ENCODE results near the gene POGLUT3. TPM values are rescaled to one million over a fixed set of nuclear protein-coding genes. Genes with fewer than 3 reads are reported as not detected.

POGLUT3 gene
- total RNA-seq, 1 experiment from 2014 or later: 13.1 TPM

DNA sequence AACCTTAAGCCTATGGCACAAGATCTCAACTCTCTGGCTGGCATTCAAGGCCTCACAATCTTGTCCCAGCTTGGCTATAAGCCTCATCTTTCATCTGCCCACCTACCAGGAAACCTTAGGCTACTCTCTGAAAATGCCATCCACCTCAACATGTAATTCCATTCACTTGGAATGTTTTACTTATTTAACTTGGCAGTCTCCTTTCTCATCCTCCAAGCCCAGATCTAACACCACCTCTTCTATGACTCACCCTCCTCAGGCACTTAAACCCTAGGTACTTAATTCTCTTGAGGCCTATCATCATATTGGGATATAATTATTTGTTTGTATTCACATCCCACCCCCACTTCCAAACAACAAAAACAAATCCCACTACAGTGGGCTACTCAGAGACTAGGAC, 15.0 kb downstream of the POGLUT3 start:
- H4K91ac ChIP-seq (ENCODE audit: insufficient read length, low read depth, low read length): no peak overlapping the region
- H3K9ac ChIP-seq (ENCODE audit: extremely low read depth, insufficient read length, low read length): no peak overlapping the region
- no peak overlapping the region for H3T11ph ChIP-seq (ENCODE audit: low read length)
- Mint-ChIP-seq H3K27ac (no peak overlapping the region), H3K9me3 (peaks cover 4 to 8% of the 10 kb centered on the region in 2 experiments; a peak in 4 of 5 replicates), H3K36me3 (ENCODE audit: insufficient read depth in 1 of 3, low read depth in 3 of 3) (peaks cover 18 to 30% (median 20%) of the 10 kb centered on the region in 3 experiments), H3K27me3 (ENCODE audit: low read depth) (no peaks in the 10 kb centered on the region), H3K4me1 (peaks cover 5 to 7% of the 10 kb centered on the region in 2 experiments; a peak in 2 of 4 replicates), H3K4me3 (no peak overlapping the region)
- H2BK12ac ChIP-seq (ENCODE audit: insufficient read length, low read depth, low read length): no peak overlapping the region
- no peak overlapping the region for H2BK120ac ChIP-seq (ENCODE audit: low read depth, low read length, poor library complexity, severe bottlenecking)
- no peaks in the 10 kb centered on the region for H3K79me1 ChIP-seq (ENCODE audit: insufficient read depth, low read depth, low read length, poor library complexity, severe bottlenecking)
- H2AFZ ChIP-seq (ENCODE audit: low read length): no peak overlapping the region
- no peak overlapping the region for H4K5ac ChIP-seq (ENCODE audit: insufficient read length, low read depth, low read length)
- no peak overlapping the region for H3K14ac ChIP-seq (ENCODE audit: insufficient read depth, low read length)
- no peaks in the 10 kb centered on the region for H3K9me3 ChIP-seq (ENCODE audit: control insufficient read depth, low read depth, low read length)
- no peaks in the 10 kb centered on the region for H3K23me2 ChIP-seq (ENCODE audit: insufficient read length, low read depth, low read length, poor library complexity, severe bottlenecking)
- no peaks in the 10 kb centered on the region for H4K20me1 ChIP-seq (ENCODE audit: control insufficient read depth, insufficient read depth, insufficient read length)
- H3K23ac ChIP-seq (ENCODE audit: insufficient read length, low read depth, low read length): no peak overlapping the region
- no peaks in the 10 kb centered on the region; the same call in 1 of the 2 replicates for H3K79me2 ChIP-seq (ENCODE audit: insufficient read depth, low read length)
- H3K27ac ChIP-seq (ENCODE audit: insufficient read length, low read depth, low read length): no peak overlapping the region
- no peak overlapping the region for H3K56ac ChIP-seq (ENCODE audit: insufficient read length, low read depth, low read length)
- H2AK5ac ChIP-seq (ENCODE audit: insufficient read length, low read length): no peak overlapping the region
- no peak overlapping the region for H3K18ac ChIP-seq (ENCODE audit: insufficient read length, low read depth, low read length)
- no peak overlapping the region for H3K4ac ChIP-seq (ENCODE audit: low read depth, low read length)
- H2BK15ac ChIP-seq (ENCODE audit: low read depth, low read length): no peak overlapping the region
- no peaks in the 10 kb centered on the region for H3K27me3 ChIP-seq (ENCODE audit: insufficient read depth, low read length)
- no peak overlapping the region for H2BK20ac ChIP-seq (ENCODE audit: low read depth, low read length, poor library complexity, severe bottlenecking)
- TF ChIP-seq, protein P1, sequence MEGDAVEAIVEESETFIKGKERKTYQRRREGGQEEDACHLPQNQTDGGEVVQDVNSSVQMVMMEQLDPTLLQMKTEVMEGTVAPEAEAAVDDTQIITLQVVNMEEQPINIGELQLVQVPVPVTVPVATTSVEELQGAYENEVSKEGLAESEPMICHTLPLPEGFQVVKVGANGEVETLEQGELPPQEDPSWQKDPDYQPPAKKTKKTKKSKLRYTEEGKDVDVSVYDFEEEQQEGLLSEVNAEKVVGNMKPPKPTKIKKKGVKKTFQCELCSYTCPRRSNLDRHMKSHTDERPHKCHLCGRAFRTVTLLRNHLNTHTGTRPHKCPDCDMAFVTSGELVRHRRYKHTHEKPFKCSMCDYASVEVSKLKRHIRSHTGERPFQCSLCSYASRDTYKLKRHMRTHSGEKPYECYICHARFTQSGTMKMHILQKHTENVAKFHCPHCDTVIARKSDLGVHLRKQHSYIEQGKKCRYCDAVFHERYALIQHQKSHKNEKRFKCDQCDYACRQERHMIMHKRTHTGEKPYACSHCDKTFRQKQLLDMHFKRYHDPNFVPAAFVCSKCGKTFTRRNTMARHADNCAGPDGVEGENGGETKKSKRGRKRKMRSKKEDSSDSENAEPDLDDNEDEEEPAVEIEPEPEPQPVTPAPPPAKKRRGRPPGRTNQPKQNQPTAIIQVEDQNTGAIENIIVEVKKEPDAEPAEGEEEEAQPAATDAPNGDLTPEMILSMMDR (conservative IDR thresholded peaks at IDR 0.05): no peak
- H4K8ac ChIP-seq (replicated peaks; ENCODE audit: insufficient read length, low read depth, low read length): no peak overlapping the region
- H2BK5ac ChIP-seq (ENCODE audit: insufficient read length, low read length): no peak overlapping the region
- no peak overlapping the region for H3K4me2 ChIP-seq (ENCODE audit: insufficient read depth, insufficient read length, low read length)
- no peak for DNase-seq
- no peaks in the 10 kb centered on the region for H3K4me1 ChIP-seq (ENCODE audit: insufficient read depth, low read length)

Measured in H9 (cell line).